AG04449 (cell line): ENCODE data around the gene RPS6KA6.
"Not testable (repeated sequence)": the region's sequence is repeated elsewhere in the genome, so short reads cannot be mapped to it uniquely, and the experiment has no call there.

Experiments used
- CTCF ChIA-PET: fragments of 350-600 bp; formaldehyde crosslinking; extraction: SDS; loops from one replicate; lab custom pipeline; 2021; ENCODE audit warnings: antibody characterized with exemption; lab: Yijun Ruan, JAX
- POLR2A ChIA-PET: fragments of 400-600, 350-600 bp; formaldehyde crosslinking; extraction: SDS; loops from one replicate; lab custom pipeline; 2020; ENCODE audit warnings: antibody characterized with exemption, inconsistent platforms; lab: Yijun Ruan, JAX
- DNase-seq: peaks from one replicate; pipeline ENCODE4 v3.0.0-alpha.2; 2010; ENCODE audit warnings: low read depth, low spot score
- H3K4me3 ChIP-seq: 2 replicates; pipeline ENCODE4 v1.5.1; 2011; ENCODE audit warnings: low read depth, mild to moderate bottlenecking, control low read depth, low read length
- TF ChIP-seq, protein P1 (sequence below): IDR thresholded peaks from one replicate; pipeline ENCODE4 v1.5.1; 2011; ENCODE audit warnings: mild to moderate bottlenecking, moderate library complexity, low read length, control low read depth, inconsistent platforms; ENCODE audit not compliant: insufficient read depth; ENCODE audit errors: missing control alignments

The RPS6KA6 gene

DNA sequence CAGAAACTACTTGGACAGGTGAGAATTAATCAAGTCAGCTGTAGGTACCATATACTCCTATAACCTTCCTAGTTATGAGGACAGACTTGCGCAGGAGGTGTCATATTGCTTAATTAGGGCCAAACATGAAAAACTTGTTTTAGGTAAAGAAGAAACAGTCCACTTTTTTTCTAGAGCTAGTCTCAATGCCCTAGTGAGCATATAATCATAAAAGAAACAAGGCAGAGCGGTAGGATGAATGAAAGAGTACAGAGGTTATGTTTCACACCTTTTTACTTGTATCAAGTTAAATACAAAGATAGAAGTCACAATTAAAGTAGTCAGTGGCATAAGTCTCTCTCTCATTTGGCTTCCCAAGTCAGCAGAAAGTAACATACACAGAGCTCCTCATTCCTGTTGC is 88.9 kb downstream of the RPS6KA6 start:
- CTCF ChIA-PET: no interaction called here
- TF ChIP-seq, protein P1, sequence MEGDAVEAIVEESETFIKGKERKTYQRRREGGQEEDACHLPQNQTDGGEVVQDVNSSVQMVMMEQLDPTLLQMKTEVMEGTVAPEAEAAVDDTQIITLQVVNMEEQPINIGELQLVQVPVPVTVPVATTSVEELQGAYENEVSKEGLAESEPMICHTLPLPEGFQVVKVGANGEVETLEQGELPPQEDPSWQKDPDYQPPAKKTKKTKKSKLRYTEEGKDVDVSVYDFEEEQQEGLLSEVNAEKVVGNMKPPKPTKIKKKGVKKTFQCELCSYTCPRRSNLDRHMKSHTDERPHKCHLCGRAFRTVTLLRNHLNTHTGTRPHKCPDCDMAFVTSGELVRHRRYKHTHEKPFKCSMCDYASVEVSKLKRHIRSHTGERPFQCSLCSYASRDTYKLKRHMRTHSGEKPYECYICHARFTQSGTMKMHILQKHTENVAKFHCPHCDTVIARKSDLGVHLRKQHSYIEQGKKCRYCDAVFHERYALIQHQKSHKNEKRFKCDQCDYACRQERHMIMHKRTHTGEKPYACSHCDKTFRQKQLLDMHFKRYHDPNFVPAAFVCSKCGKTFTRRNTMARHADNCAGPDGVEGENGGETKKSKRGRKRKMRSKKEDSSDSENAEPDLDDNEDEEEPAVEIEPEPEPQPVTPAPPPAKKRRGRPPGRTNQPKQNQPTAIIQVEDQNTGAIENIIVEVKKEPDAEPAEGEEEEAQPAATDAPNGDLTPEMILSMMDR: no peak
- POLR2A ChIA-PET: no interaction called here
- DNase-seq: no peak
- no peak overlapping the region for H3K4me3 ChIP-seq

DNA sequence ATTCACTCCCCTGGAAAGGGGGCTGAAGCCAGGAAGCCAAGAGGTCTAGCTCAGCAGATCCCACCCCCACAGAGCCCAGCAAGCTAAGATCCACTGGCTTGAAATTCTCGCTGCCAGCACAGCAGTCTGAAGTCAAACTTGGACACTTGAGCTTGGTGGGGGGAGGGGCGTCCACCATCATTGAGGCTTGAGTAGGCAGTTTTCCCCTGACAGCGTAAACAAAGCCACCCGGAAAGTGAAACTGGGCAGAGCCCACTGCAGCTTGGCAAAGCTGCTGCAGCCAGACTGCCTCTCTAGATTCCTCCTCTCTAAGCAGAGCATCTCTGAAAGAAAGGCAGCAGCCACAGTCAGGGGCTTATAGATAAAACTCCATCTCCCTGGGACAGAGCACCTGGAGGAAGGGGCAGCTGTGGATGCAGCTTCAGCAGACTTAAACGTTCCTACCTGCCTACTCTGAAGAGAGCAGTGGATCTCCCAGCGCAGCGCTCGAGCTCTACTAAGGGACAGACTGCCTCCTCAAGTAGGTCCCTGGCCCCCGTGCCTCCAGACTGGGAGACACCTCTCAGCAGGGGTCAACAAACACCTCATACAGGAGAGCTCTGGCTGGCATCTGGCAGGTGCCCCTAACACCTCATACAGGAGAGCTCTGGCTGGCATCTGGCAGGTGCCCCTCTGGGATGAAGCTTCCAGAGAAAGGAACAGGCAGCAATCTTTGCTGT is 108.4 kb downstream of the RPS6KA6 start:
- POLR2A ChIA-PET: not testable (repeated sequence)

DNA sequence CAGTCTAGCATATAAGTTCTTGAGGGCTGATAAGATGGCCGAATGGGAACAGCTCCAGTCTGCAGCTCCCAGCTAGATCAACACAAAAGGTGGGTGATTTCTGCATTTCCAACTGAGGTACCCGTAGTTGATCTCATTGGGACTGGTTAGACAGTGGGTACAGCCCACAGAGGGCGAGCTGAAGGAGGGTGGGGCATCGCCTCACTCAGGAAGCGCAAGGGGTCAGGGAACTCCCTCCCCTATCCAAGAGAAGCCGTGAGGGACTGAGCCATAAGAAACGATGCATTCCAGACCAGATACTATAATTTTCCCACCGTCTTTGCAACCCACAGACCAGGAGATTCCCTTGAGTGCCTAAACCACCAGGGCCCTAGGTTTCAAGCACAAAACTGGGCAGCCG is 109.0 kb downstream of the RPS6KA6 start:
- ChIA-PET POLR2A (no interaction called here), CTCF (no interaction called here)
- TF ChIP-seq, protein P1: no peak
- DNase-seq: no peak
- no peak overlapping the region for H3K4me3 ChIP-seq

More for the DNA sequence above, 108.4 kb downstream of the RPS6KA6 start:
- H3K4me3 ChIP-seq, DNase-seq, CTCF ChIA-PET: not testable (repeated sequence)

DNA sequence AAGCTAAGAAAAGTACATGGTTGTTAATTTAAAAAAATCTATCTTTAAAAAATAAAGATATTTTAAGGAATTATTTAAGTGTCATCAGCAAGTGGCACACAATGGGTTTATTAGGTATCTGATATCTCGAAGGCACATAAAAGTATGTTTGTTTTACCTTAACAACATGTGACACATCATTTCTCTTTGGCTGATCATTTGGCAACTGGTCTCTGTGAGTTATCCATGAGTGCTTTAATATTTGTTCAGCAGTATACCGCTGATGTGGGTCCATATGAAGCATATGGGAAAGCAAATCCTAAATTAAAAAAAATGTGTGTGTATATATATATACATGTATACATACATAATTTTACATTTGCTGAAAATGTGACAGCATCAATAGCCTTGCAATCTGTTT is 123.2 kb downstream of the RPS6KA6 start:
- TF ChIP-seq, protein P1: no peak
- no peak for DNase-seq
- ChIA-PET POLR2A (no interaction called here), CTCF (no interaction called here)
- H3K4me3 ChIP-seq: no peak overlapping the region

DNA sequence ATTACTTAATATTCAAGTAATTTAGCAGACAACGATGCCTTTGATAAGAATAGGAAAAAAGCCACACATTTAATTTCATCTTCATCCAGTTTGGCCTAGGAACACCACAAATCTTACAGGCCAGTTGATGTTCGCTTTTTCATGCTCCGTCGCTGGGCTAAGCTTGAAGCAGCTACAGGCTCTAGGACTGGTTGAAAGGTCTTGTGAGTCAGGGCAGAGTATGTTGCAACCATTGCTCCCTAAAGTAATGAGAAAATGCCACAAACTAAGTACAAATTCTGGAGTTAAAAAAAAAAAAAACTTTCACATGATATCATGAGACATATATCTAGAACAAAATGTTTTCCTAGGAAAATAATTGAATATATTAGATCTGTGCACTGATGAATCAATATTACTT is 123.8 kb downstream of the RPS6KA6 start:
- ChIA-PET POLR2A (no interaction called here), CTCF (no interaction called here)
- TF ChIP-seq, protein P1: no peak

DNA sequence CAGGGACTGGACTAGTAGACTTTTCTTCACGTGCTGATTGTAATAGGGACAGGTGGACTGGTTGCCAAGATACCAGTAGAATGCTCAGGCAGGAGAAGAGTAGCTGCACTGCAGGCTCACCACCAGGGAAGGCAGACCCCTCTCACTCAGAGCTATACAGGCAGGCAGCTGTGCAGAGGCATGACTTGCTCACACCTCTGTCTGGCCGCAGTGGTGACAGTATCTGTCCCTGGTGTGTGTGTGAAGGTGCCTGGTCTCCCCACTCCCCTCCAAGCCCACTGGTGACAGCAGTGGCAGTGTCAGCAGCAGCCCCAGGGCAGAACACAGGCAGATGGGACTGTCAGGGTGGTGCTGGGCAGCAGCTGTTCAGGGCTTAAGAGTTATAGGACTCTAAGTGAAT is 140.7 kb downstream of the RPS6KA6 start:
- TF ChIP-seq, protein P1: no peak
- CTCF ChIA-PET: interaction anchor here (1.3 to 1.5 kb wide), 2 partner anchors 272 to 860 kb away, joined by 3 to 5 read pairs; no protein-coding TSS in a partner anchor
- no peak for DNase-seq
- no peak overlapping the region for H3K4me3 ChIP-seq
- POLR2A ChIA-PET: no interaction called here

More for the DNA sequence above, 123.8 kb downstream of the RPS6KA6 start:
- DNase-seq: no peak
- no peak overlapping the region for H3K4me3 ChIP-seq
